ENCODE measurements around the gene TMEM171. TPM values are rescaled to one million over a fixed set of nuclear protein-coding genes. Genes with fewer than 3 reads are reported as not detected.

The TMEM171 gene
- total and polyA plus RNA-seq, 5 donors = not detected

DNA sequence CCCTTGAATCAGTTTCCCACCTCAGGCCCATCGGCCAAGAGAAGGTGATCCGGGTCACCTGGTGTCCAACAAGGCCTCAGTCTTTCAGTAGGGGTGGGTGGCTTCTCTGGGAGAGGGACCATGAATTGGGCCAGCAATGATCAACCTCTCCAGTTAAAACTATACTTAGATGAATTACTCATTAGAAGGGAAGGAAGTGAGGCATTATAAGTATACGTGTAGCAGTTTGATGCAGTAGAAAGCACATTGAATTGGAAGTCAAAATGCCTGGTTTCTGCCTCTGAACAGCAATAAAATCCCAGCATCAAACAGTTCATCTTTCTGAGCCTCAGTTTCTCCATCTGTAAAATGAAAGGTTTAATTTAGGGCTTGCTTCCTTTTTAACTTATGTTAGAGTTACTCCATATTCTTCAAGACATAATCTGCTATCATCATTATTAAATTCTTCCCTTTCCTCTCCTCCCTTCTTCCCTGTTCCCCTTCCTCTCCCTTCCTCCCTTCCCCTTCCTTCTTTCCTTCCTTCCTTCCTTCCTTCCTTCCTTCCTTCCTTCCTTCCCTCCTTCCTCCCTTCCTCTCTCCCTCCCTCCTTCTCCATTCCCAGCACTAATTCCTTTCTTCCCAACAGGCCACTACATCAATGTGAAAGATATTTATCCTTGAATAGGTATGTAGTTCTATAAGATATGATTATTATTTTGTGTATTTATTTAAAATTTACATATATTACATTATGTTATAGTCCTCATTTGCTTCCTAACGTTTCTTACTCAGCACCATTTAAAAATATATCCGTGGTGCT, 34.0 kb downstream of the TMEM171 start:
- Histone ChIP-seq H3K27ac (ENCODE audit: low read length) (no peak overlapping the region), H3K9me3 (ENCODE audit: control insufficient read depth, low read length) (no peaks in the 10 kb centered on the region), H3K27me3 (ENCODE audit: control insufficient read depth, insufficient read depth) (no peaks in the 10 kb centered on the region), H3K4me3 (ENCODE audit: low read length) (no peak overlapping the region), H3K4me1 (ENCODE audit: control insufficient read depth, insufficient read depth, low read length) (no peaks in the 10 kb centered on the region)
- 74% methylated on average over 5 of the region's 5 CpGs for WGBS
- ATAC-seq = no peak
- no peak for DNase-seq
- intact Hi-C loops (cut with DNase I) = no loop called here

- no peaks in the 10 kb centered on the region for H3K9me3 ChIP-seq (ENCODE audit: control insufficient read depth, low read length)
- no peak overlapping the region for H3K27ac ChIP-seq (ENCODE audit: low read length)
- ATAC-seq (no peak), DNase-seq (no peak)
- 80% methylated on average over 18 of the region's 18 CpGs for WGBS
- no peaks in the 10 kb centered on the region for H3K27me3 ChIP-seq (ENCODE audit: control insufficient read depth, insufficient read depth)
- intact Hi-C loops (cut with DNase I) = no loop called here
- H3K4me3 ChIP-seq (ENCODE audit: low read length) = no peak overlapping the region
- H3K4me1 ChIP-seq (ENCODE audit: control insufficient read depth, insufficient read depth, low read length) = no peaks in the 10 kb centered on the region
Measured at GRCh38 chr5:73155271-73156222, 35.2 kb downstream of the TMEM171 start.

DNA sequence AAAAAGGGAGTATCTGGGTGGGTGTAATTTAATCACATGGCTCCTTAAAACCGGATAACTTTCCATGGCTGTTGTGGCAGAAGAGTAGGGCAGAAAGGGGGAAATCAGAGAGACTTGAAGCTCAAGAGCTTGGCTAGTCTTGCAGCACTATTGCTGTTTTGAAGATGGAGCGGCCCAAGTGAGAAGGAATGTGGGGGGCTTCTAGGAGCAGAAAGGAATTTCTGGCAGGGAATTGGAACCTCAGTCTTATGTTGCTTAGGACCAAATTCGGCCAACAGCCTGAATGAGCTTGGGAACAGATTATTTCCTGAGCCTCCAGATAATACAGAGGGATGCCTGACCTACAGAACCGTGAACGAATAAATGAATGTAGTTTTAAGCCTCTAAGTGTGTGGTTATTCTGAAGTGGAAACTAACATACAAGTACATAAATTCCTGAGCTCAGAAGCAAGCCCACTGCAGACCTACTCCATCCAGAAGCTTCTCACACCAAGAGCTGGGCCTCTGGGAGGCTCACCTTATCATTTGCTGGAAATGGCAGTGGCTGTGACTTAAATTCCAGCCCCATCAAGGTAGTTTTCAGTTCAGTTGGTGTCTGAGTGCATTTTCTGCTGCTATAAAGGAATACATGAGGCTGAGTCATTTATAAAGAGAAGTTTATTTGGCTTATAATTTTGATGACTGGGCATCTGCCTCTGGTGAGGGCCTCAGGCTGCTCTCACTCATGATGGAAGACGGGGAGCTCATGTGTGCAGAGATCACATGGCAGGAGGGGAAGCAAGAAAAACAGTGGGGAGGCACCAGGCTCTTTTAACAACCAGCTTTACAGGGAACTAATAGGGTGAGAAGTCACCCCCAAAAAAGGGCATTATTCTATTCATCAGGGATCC, 37.3 kb downstream of the TMEM171 start:
- no peak overlapping the region for H3K27ac ChIP-seq (ENCODE audit: low read length)
- ATAC-seq = no peak
- 63% methylated on average over 6 of the region's 6 CpGs for WGBS
- no peaks in the 10 kb centered on the region for H3K27me3 ChIP-seq (ENCODE audit: control insufficient read depth, insufficient read depth)
- H3K4me3 ChIP-seq (ENCODE audit: low read length) = no peak overlapping the region
- no peaks in the 10 kb centered on the region for H3K4me1 ChIP-seq (ENCODE audit: control insufficient read depth, insufficient read depth, low read length)
- no peaks in the 10 kb centered on the region for H3K9me3 ChIP-seq (ENCODE audit: control insufficient read depth, low read length)
- intact Hi-C loops (cut with DNase I) = no loop called here
- no peak for DNase-seq

- WGBS = 91% methylated on average over 4 of the region's 4 CpGs
- Histone ChIP-seq H3K9me3 (ENCODE audit: control insufficient read depth, low read length) (no peaks in the 10 kb centered on the region), H3K4me3 (ENCODE audit: low read length) (no peak overlapping the region), H3K27ac (ENCODE audit: low read length) (no peak overlapping the region), H3K27me3 (ENCODE audit: control insufficient read depth, insufficient read depth) (no peaks in the 10 kb centered on the region), H3K4me1 (ENCODE audit: control insufficient read depth, insufficient read depth, low read length) (no peaks in the 10 kb centered on the region)
- ATAC-seq (no peak), DNase-seq (no peak)
- intact Hi-C loops (cut with DNase I) = no loop called here
Measured at GRCh38 chr5:73158313-73158712, 37.9 kb downstream of the TMEM171 start.

GRCh38 chr5:73160239-73160671, 39.9 kb downstream of the TMEM171 start:
- Histone ChIP-seq H3K4me1 (ENCODE audit: control insufficient read depth, insufficient read depth, low read length) (no peaks in the 10 kb centered on the region), H3K4me3 (ENCODE audit: low read length) (no peak overlapping the region), H3K9me3 (ENCODE audit: control insufficient read depth, low read length) (no peaks in the 10 kb centered on the region), H3K27ac (ENCODE audit: low read length) (no peak overlapping the region), H3K27me3 (ENCODE audit: control insufficient read depth, insufficient read depth) (no peaks in the 10 kb centered on the region)
- DNase-seq (no peak), ATAC-seq (no peak)
- 74% methylated on average over 4 of the region's 4 CpGs for WGBS
- intact Hi-C loops (cut with DNase I) = no loop called here

- intact Hi-C loops (cut with DNase I) = no loop called here
- no peak overlapping the region for H3K27ac ChIP-seq (ENCODE audit: low read length)
- H3K4me1 ChIP-seq (ENCODE audit: control insufficient read depth, insufficient read depth, low read length) = no peaks in the 10 kb centered on the region
- no peak overlapping the region for H3K4me3 ChIP-seq (ENCODE audit: low read length)
- H3K27me3 ChIP-seq (ENCODE audit: control insufficient read depth, insufficient read depth) = no peaks in the 10 kb centered on the region
- DNase-seq (no peak), ATAC-seq (no peak)
- no peaks in the 10 kb centered on the region for H3K9me3 ChIP-seq (ENCODE audit: control insufficient read depth, low read length)
Measured at GRCh38 chr5:73170522-73170921, 50.1 kb downstream of the TMEM171 start.

DNA sequence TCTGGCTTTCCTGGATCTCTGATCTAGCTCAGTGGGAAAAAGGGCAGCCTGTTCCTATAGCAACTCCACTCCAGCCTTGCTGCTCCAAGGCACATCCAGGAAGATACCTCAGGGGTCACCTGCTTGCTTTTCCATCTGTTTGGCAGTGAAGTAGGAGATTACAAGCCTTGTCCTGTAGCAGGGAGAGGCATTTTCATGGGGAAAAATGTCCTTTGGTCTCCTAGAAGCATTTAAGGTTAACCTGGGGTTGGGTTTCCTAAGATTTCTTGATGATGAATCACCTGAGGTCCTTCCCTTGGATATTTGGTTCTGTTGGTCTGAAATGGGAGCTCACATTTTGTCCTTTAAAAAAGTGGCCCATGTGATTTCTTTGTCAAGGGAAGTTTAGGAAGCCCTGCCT, 51.1 kb downstream of the TMEM171 start:
- Histone ChIP-seq H3K4me3 (ENCODE audit: low read length) (no peak overlapping the region), H3K27me3 (ENCODE audit: control insufficient read depth, insufficient read depth) (no peaks in the 10 kb centered on the region), H3K27ac (ENCODE audit: low read length) (no peak overlapping the region), H3K9me3 (ENCODE audit: control insufficient read depth, low read length) (no peaks in the 10 kb centered on the region), H3K4me1 (ENCODE audit: control insufficient read depth, insufficient read depth, low read length) (no peaks in the 10 kb centered on the region)
- intact Hi-C loops (cut with DNase I) = no loop called here
- DNase-seq = no peak
- no peak for ATAC-seq

DNA sequence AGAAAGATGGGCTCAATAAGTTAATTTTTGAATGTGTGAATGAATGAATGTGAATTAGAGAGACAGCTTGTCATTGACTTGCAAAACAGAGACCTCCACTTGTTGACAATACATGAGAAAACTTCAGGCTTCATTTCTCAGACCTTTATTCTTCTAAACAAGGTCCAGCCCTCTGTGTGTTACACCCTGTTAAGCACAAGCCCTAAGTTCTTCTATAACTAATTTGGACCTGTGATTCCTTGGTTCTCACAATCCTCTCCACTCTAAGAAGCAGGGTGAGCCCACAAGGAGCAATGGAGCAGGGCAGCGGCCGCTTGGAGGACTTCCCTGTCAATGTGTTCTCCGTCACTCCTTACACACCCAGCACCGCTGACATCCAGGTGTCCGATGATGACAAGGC, 52.6 kb downstream of the TMEM171 start, which contains the start of gene TMEM174:
Gene TMEM174 (plus strand): TSS at position 243 of the 400 bp plus-strand sequence. CDS start 51 bp downstream, at position 294.
- Histone ChIP-seq H3K9me3 (ENCODE audit: control insufficient read depth, low read length) (no peaks in the 10 kb centered on the region), H3K27ac (ENCODE audit: low read length) (no peak within 1 kb of the TSS), H3K27me3 (ENCODE audit: control insufficient read depth, insufficient read depth) (no peaks in the 10 kb centered on the region), H3K4me1 (ENCODE audit: control insufficient read depth, insufficient read depth, low read length) (no peaks in the 10 kb centered on the region), H3K4me3 (ENCODE audit: low read length) (no peak within 1 kb of the TSS)
- DNase-seq = no peak
- no peak for ATAC-seq
- 80% methylated on average over 5 of the region's 5 CpGs for WGBS
- intact Hi-C loops (cut with DNase I) = no loop called here

GRCh38 chr5:73174100-73174815, 53.9 kb downstream of the TMEM171 start:
- 57% methylated on average over 8 of the region's 8 CpGs for WGBS
- DNase-seq = no peak
- Histone ChIP-seq H3K27me3 (ENCODE audit: control insufficient read depth, insufficient read depth) (no peaks in the 10 kb centered on the region), H3K4me3 (ENCODE audit: low read length) (no peak overlapping the region), H3K4me1 (ENCODE audit: control insufficient read depth, insufficient read depth, low read length) (no peaks in the 10 kb centered on the region), H3K27ac (ENCODE audit: low read length) (no peak overlapping the region), H3K9me3 (ENCODE audit: control insufficient read depth, low read length) (no peaks in the 10 kb centered on the region)
- intact Hi-C loops (cut with DNase I) = no loop called here
- ATAC-seq = no peak

GRCh38 chr5:73176250-73176649, 55.9 kb downstream of the TMEM171 start:
- no peak overlapping the region for H3K27ac ChIP-seq (ENCODE audit: low read length)
- no peaks in the 10 kb centered on the region for H3K9me3 ChIP-seq (ENCODE audit: control insufficient read depth, low read length)
- no peak overlapping the region for H3K4me3 ChIP-seq (ENCODE audit: low read length)
- H3K4me1 ChIP-seq (ENCODE audit: control insufficient read depth, insufficient read depth, low read length) = no peaks in the 10 kb centered on the region
- ATAC-seq (no peak), DNase-seq (no peak)
- H3K27me3 ChIP-seq (ENCODE audit: control insufficient read depth, insufficient read depth) = no peaks in the 10 kb centered on the region
- intact Hi-C loops (cut with DNase I) = no loop called here
- 85% methylated on average over 2 of the region's 2 CpGs for WGBS

Data from right cardiac atrium (tissue), 5 donors.